SU-DHL-6 (cell line): Measurements from ENCODE around the gene FGD5.

Experiments used
- CTCF ChIP-seq: fragments of 200-600 bp; sonication (generic); IDR thresholded peaks from one replicate; pipeline ENCODE4 v1.5.1; 2017; ENCODE audit warnings: antibody characterized with exemption, mild to moderate bottlenecking, low read length, moderate library complexity; ENCODE audit not compliant: insufficient read depth, poor library complexity, severe bottlenecking
- EZH2phosphoT487 ChIP-seq: fragments of 200-600 bp; sonication (generic), shearing (Covaris generic); conservative IDR thresholded peaks from 2 replicates; pipeline ENCODE4 v1.6.1; 2018; ENCODE audit warnings: mild to moderate bottlenecking, antibody characterized with exemption, low read length, moderate library complexity, mixed read lengths

GRCh38 chr3:14899993-14900618 lies 81.3 kb downstream of the FGD5 start:
- no peak for TF ChIP-seq CTCF
- TF ChIP-seq EZH2phosphoT487: no peak
